ENCODE results near the gene VSTM2B. TPM values are rescaled to one million over a fixed set of nuclear protein-coding genes. Genes with fewer than 3 reads are reported as not detected.

Gene VSTM2B
- total and polyA plus RNA-seq, 2 of the 13 experiments (the other 11 are each of a cell fraction or from before 2014, with no cell fraction given) = not detected

- no peak for ATAC-seq
Observed at GRCh38 chr19:29561601-29562000, 35.8 kb downstream of the VSTM2B start.

GRCh38 chr19:29562299-29563297, 36.8 kb downstream of the VSTM2B start:
- ChIA-PET CTCF (ENCODE audit: low intra/inter-chr PET ratio, low total read pairs) (no interaction called here), POLR2A (interaction anchor here (1.4 kb wide), 1 partner anchor 44 kb away, joined by 4 read pairs; the partner anchor contains the start of gene POP4)
- WGBS (ENCODE audit: low lambda C conversion rate) = 34% methylated on average over 11 of the region's 16 CpGs
- no peak overlapping the region for H2AFZ ChIP-seq (ENCODE audit: low read length)
- peaks cover 0 to 1% of the 10 kb centered on the region in 2 experiments; a peak in 1 of 5 replicates for H3K27me3 ChIP-seq (ENCODE audit: control insufficient read depth in 1 of 2, insufficient read depth in 2 of 2, low read length in 2 of 2)
- FAIRE-seq (no peak), ATAC-seq (no peak), DNase-seq (ENCODE audit: low spot score) (no peak)
- no peaks in the 10 kb centered on the region for H3K79me2 ChIP-seq (ENCODE audit: insufficient read depth, low read length)
- H3K27ac ChIP-seq (ENCODE audit: extremely low read length, insufficient read depth, low read length) = no peak overlapping the region
- intact Hi-C loops (cut with micrococcal nuclease; ENCODE audit: unreplicated experiment) = no loop called here
- BruUV-seq (replicated peaks) = no TSS peak
- no peak overlapping the region for H3K9ac ChIP-seq (ENCODE audit: insufficient read depth, low read depth, low read length)
- H3K9me3 ChIP-seq (ENCODE audit: low read length) = peaks cover 9% of the 10 kb centered on the region; the same call in 1 of the 2 replicates
- H4K20me1 ChIP-seq (ENCODE audit: insufficient read depth, low read length) = no peaks in the 10 kb centered on the region
- no peaks in the 10 kb centered on the region for H3K4me1 ChIP-seq (ENCODE audit: insufficient read depth, low read length)
- TF ChIP-seq NFE2 (CRISPR knock-in tag; IDR thresholded peaks at IDR 0.05) = no peak
- TF ChIP-seq ZNF17 (CRISPR knock-in tag; IDR thresholded peaks at IDR 0.05) = no peak
- TF ChIP-seq AGO1 (IDR thresholded peaks at IDR 0.05; ENCODE audit: low read depth, low read length, poor library complexity, severe bottlenecking) = no peak
- no peak for TF ChIP-seq ZNF253 (CRISPR knock-in tag; IDR thresholded peaks at IDR 0.05; ENCODE audit: borderline replicate concordance)
- no peak for TF ChIP-seq ZNF737 (CRISPR knock-in tag; IDR thresholded peaks at IDR 0.05; ENCODE audit: borderline replicate concordance)
- TF ChIP-seq ATF6 (CRISPR knock-in tag; conservative IDR thresholded peaks at IDR 0.05) = no peak
- no peak for TF ChIP-seq MED13 (CRISPR knock-in tag; IDR thresholded peaks at IDR 0.05)
- no peaks in the 10 kb centered on the region for H3K36me3 ChIP-seq (replicated peaks in 1 of 2; ENCODE audit: control insufficient read depth in 1 of 2, insufficient read depth in 2 of 2, low read length in 2 of 2)
- in situ Hi-C loops (cut with HindIII; ENCODE audit: extremely low pct_ligation_motif_present, low pct_unique_long_range_greater_than_20kb) = no loop called here
- no peak overlapping the region for H3K4me3 ChIP-seq (replicated peaks in 1 of 3; ENCODE audit: insufficient read depth in 1 of 3, low read depth in 2 of 3, low read length in 3 of 3)
- no peak overlapping the region for H3K4me2 ChIP-seq (ENCODE audit: low read depth, low read length)

More at GRCh38 chr19:29561601-29562000, 35.8 kb downstream of the VSTM2B start:
- TF ChIP-seq PHF8 (CRISPR knock-in tag; IDR thresholded peaks at IDR 0.05) = no peak
- peaks cover 9% of the 10 kb centered on the region; the same call in 1 of the 2 replicates for H3K9me3 ChIP-seq (ENCODE audit: low read length)
- H2AFZ ChIP-seq (ENCODE audit: low read length) = no peak overlapping the region
- no TSS peak for BruUV-seq (replicated peaks)
- no peak overlapping the region for H3K9ac ChIP-seq (ENCODE audit: insufficient read depth, low read depth, low read length)
- DNase-seq (ENCODE audit: low spot score) (no peak), FAIRE-seq (no peak)
- H4K20me1 ChIP-seq (ENCODE audit: insufficient read depth, low read length) = no peaks in the 10 kb centered on the region
- H3K36me3 ChIP-seq (replicated peaks in 1 of 2; ENCODE audit: control insufficient read depth in 1 of 2, insufficient read depth in 2 of 2, low read length in 2 of 2) = no peaks in the 10 kb centered on the region
- intact Hi-C loops (cut with micrococcal nuclease; ENCODE audit: unreplicated experiment) = no loop called here
- no peaks in the 10 kb centered on the region for H3K4me1 ChIP-seq (ENCODE audit: insufficient read depth, low read length)
- CTCF ChIA-PET (ENCODE audit: low intra/inter-chr PET ratio, low total read pairs) = no interaction called here
- POLR2A ChIA-PET = no interaction called here
- in situ Hi-C loops (cut with HindIII; ENCODE audit: extremely low pct_ligation_motif_present, low pct_unique_long_range_greater_than_20kb) = no loop called here
- no peak overlapping the region for H3K4me2 ChIP-seq (ENCODE audit: low read depth, low read length)
- H3K27ac ChIP-seq (ENCODE audit: extremely low read length, insufficient read depth, low read length) = no peak overlapping the region
- H3K4me3 ChIP-seq (replicated peaks in 1 of 3; ENCODE audit: insufficient read depth in 1 of 3, low read depth in 2 of 3, low read length in 3 of 3) = no peak overlapping the region
- peaks cover 0 to 1% of the 10 kb centered on the region in 2 experiments; a peak in 1 of 5 replicates for H3K27me3 ChIP-seq (ENCODE audit: control insufficient read depth in 1 of 2, insufficient read depth in 2 of 2, low read length in 2 of 2)
- H3K79me2 ChIP-seq (ENCODE audit: insufficient read depth, low read length) = no peaks in the 10 kb centered on the region
- WGBS (ENCODE audit: low lambda C conversion rate) = 33% methylated on average over 3 of the region's 9 CpGs
